Activated CD4-positive, CD25-positive, alpha-beta regulatory T cell treated with anti-CD3 and anti-CD28 coated beads, Interleukin-2, amount 50 U/mL, for 72 hours (primary cell): Measurements from ENCODE around the gene PTPRG.

ENCODE experiments used
- DNase-seq: peaks from one replicate; pipeline ENCODE4 v3.0.0; 2021

The PTPRG gene

GRCh38 chr3:61910732-61911131 is 349.4 kb downstream of the PTPRG start:
- DNase-seq, result no peak

DNA sequence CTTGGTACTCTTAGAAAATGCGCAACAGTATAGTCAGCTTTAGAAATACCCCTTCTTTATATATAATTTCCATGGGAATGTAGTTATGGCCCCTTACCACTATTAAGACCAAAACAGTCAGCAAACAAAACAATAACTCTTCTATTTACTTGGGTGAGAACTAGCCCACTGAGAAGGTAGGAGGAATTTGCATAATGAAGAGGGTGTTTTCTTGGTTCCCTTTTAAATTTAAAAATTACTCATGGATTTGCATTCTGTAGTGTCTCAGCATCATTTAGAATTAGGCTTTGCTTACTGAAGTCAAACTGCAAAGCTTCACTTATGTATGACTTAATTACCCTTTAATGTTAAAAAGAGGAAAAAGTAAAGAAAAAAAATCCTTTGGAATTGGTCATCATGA is 350.8 kb downstream of the PTPRG start:
- DNase-seq, result no peak

- no peak for DNase-seq
These were observed 352.3 kb downstream of the PTPRG start for GRCh38 chr3:61913701-61914100.

- DNase-seq, result no peak
These were observed 352.9 kb downstream of the PTPRG start for GRCh38 chr3:61914276-61914675.

GRCh38 chr3:61915296-61915695 is 353.9 kb downstream of the PTPRG start:
- DNase-seq, result no peak

DNA sequence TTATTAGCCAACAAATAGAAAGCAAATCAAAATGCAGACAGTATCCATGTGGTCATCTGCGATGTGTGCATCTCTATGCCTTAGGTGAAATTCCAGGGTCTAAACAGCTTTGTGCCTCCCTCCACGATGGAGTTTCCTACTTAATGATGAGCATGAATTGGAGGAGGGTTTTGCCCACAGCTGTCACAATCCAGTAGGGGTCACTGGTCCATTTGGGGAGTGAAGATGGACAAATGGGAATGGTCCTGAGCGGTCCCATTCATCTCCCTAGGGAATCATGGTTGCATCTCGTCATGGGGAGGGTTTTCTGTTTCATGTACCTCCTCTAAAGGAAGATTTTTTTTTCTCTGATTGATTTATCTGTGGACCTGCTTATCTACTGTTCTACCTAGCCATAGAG is 358.0 kb downstream of the PTPRG start:
- no peak for DNase-seq

- no peak for DNase-seq
These were observed 360.7 kb downstream of the PTPRG start for GRCh38 chr3:61922118-61922517.

- DNase-seq, result no peak
These were observed 362.8 kb downstream of the PTPRG start for GRCh38 chr3:61924090-61924735.

DNA sequence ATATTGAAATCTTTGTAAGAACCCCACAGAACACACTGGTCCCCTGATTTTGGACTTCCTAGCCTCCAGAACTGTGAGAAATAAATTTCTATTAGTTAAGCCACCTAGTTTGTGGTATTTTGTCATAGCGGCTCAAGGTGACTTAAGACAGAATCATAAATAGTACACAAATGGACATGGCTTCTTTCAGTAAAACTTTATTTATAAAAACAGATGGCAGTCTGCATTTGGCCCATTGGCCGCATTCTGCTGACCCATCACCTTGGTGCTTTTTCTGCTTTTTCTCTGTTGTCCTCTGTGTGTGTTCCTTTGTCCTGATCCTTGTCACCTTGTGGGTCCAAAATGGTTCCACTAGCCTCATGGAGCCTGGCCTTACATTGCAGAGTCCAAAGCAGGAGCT is 363.6 kb downstream of the PTPRG start:
- DNase-seq, result no peak

DNA sequence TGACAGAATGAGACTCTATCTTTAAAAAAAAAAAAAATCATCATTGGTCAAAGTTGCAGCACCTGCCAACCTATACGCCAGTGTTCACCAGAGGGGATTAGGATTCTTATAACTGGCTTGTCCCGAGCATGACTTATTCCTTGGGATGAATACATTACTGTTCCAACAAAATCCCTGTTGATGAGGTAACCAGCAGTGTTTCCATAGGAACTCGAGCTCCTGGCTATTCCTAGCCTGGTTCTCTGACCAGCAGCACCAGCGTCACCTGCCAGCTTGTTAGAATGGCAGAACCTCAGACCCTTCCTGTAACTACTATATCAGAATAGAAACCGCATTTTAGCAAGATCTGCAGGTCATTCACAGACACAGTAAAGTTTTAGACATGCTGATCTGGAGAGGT is 364.4 kb downstream of the PTPRG start:
- DNase-seq, result no peak

DNA sequence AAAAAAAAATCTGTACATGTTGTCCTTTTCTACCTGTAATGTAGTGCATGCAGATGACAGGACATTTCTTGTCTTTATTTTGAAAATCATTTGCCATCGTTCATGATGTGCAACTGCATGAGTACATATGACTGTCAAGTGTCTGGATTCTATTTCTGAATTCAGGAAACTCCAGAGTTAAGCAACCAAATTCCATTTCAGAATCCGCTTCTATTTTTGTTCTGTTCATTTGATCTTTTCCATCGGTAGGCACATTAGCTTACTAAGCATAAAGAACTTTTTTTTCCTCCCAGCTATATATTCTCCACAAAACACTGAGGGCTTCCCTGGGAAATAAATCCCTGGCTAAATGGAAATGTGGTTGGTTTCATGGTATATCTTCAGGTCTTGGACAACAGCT is 365.6 kb downstream of the PTPRG start:
- DNase-seq, result no peak

GRCh38 chr3:61927332-61927731 is 366.0 kb downstream of the PTPRG start:
- DNase-seq, result no peak

- no peak for DNase-seq
These were observed 366.7 kb downstream of the PTPRG start for GRCh38 chr3:61928039-61928438.

- DNase-seq, result no peak
These were observed 367.5 kb downstream of the PTPRG start for GRCh38 chr3:61928776-61929314.

DNA sequence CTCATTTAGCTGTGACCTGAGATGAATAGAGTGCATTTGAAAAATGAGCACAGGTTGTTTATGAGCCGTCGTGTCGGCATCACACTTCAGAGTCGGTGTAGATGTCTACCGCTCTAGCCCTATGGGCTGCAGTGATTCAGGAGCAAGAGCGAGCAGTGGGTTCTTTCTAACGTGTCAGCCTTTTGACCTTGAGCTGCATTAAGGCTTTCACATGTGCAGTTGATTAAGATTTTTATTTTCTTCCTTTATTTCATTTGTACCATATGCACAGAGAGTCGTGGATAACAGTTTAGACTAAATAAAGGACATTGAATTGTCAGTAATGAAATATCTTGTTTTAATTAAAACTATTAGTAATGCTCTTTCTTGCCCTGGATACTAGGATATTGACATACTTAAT is 368.2 kb downstream of the PTPRG start:
- DNase-seq, result no peak

GRCh38 chr3:61932499-61932898 is 371.1 kb downstream of the PTPRG start:
- no peak for DNase-seq

GRCh38 chr3:61933798-61934504 is 372.6 kb downstream of the PTPRG start:
- DNase-seq, result no peak

GRCh38 chr3:61934505-61934871 is 373.1 kb downstream of the PTPRG start:
- DNase-seq, result no peak

DNA sequence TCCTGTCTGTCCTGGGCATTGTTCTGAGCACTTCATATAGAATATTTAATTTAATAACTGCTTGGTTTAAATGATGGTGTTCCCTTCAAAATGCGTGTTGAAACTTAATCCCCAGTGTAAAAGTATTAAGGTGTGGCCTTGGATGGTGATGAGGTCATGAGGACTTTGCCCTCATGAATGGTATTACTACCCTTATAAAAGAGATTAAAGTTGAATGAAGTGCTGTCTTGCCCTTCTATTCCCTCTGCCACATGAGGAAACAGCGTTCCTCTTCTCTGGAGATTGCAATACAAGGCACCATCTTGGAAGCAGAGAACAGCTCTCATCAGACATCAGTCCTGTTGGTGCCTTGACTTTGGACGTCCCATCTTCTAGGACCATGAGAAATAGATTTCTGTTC is 374.4 kb downstream of the PTPRG start:
- DNase-seq, result no peak

GRCh38 chr3:61936344-61936937 is 375.1 kb downstream of the PTPRG start:
- no peak for DNase-seq

DNA sequence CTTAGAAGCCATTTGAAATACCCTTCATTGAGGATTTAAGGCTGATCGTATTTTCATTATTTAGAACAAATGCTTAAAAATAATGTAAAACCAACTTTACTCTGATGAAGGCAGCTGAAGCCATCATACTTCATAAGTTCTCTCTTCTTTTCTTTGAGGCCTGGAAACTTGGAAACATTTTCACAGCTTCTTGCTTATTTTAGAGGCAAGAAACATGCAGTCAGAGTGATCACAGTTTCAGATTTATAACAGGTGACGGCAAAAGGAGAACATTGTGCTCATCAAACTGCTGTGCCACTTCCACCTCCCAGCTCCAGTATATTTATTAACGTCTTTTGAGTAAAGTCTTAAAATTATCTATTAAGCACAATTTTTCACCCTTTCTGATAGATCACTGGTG is 376.1 kb downstream of the PTPRG start:
- no peak for DNase-seq

DNA sequence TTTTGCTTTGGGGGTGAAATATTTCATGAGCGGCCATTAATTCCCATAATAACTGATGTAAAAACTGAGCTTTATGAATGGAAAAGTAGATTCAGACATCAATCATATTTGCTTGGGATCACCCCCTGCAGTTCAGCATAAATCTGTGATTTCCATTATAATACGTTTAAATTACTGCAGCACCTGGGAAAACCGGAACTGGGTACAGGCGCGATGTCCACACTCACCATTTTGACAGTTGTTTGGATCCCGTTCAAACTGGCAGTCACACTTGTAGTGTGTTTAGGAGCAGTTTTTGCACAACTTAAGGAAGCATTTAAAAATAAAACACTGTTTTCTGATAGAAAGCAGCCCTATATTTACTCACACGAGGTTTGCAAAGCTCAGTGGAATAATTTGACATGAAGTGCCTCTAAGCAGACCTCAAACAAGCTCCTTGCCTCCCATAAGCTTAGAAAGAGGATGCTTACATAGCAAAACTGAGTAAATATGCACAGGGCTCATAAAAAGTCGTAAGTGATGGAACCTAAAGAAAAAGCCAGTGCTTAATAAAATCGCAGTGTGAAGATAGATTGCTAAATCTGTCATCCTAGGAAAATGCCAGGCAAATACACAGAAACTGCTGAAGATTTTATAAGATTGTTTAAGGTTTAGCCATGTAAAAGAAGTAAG is 377.6 kb downstream of the PTPRG start:
- no peak for DNase-seq

DNA sequence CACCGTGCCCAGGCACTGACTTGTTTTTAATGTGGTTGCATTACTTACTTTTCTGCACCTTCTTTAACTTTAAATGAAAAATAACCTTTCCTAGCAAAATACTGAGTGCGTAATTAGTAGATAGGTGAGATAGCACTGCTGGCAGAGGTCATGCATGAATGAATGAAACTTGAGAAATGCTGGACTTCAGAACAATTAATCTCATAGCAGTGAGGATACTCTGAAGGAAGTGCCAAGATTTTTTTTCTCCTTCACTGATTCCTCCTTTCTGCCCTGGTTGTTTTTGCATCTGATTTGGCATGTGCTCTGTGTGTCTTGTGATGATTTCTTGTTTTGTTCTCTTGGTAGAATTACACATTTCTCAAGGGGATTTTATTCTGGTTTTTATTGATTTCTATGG is 378.9 kb downstream of the PTPRG start:
- DNase-seq, result no peak

- DNase-seq, result no peak
These were observed 382.6 kb downstream of the PTPRG start for GRCh38 chr3:61943975-61944374.
